ENCODE measurements around the gene AIRE. TPM values are rescaled to one million over a fixed set of nuclear protein-coding genes. Genes with fewer than 3 reads are reported as not detected.
"Not testable (repeated sequence)": the region's sequence is repeated elsewhere in the genome, so short reads cannot be mapped to it uniquely, and the experiment has no call there.

The AIRE gene
- total RNA-seq, 1 experiment from 2014 or later = 0.17 TPM

DNA sequence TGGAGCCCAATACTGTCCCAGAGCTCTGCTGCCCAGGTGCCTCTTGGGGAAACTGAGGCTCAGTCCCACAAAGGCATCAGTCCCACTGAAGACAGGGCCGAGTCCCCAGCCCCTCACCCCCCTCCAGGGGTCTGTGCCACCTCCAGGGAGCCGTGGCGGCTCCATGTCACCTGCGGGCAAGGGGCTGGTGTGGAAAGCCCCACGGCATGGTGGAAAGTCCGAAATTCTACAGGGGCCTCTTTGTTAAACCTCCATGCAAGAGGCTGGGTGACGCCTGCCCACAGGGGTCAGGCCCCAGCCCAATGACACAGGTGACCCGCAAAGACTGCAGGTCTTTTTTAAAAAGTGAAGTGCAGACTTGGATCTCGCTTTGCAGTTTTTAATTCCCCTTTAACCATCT, 3.3 kb upstream of the AIRE start:
- H3K9me3 ChIP-seq (ENCODE audit: control insufficient read depth, low read depth, low read length) = no peaks in the 10 kb centered on the region
- Mint-ChIP-seq H3K4me3 (no peak overlapping the region), H3K27ac (no peak overlapping the region; a peak in 1 of 7 replicates), H3K27me3 (ENCODE audit: low read depth) (peaks cover 11% of the 10 kb centered on the region), H3K9me3 (no peaks in the 10 kb centered on the region), H3K4me1 (peaks cover 22 to 26% of the 10 kb centered on the region in 2 experiments), H3K36me3 (ENCODE audit: insufficient read depth in 1 of 3, low read depth in 3 of 3) (no peaks in the 10 kb centered on the region)
- H2AFZ ChIP-seq (ENCODE audit: low read length) = no peak overlapping the region
- no peak overlapping the region for H2BK5ac ChIP-seq (ENCODE audit: insufficient read length, low read length)
- no peaks in the 10 kb centered on the region for H3K27me3 ChIP-seq (ENCODE audit: insufficient read depth, low read length)
- H3K4ac ChIP-seq (ENCODE audit: low read depth, low read length) = no peak overlapping the region
- H3K79me2 ChIP-seq (ENCODE audit: insufficient read depth, low read length) = no peaks in the 10 kb centered on the region
- no peak overlapping the region; the same call in 1 of the 2 replicates for H3K14ac ChIP-seq (ENCODE audit: insufficient read depth, low read length)
- WGBS (ENCODE audit: extremely low coverage, insufficient read length, low lambda C conversion rate) = no CpG with 5 or more reads among the region's 9 CpGs
- H3T11ph ChIP-seq (ENCODE audit: low read length) = no peak overlapping the region
- H3K23ac ChIP-seq (ENCODE audit: insufficient read length, low read depth, low read length) = no peak overlapping the region
- H3K9ac ChIP-seq (ENCODE audit: extremely low read depth, insufficient read length, low read length) = no peak overlapping the region
- no peak overlapping the region for H3K56ac ChIP-seq (ENCODE audit: insufficient read length, low read depth, low read length)
- no peak overlapping the region for H2BK12ac ChIP-seq (ENCODE audit: insufficient read length, low read depth, low read length)
- H2BK15ac ChIP-seq (ENCODE audit: low read depth, low read length) = no peak overlapping the region
- no peak overlapping the region for H4K91ac ChIP-seq (ENCODE audit: insufficient read length, low read depth, low read length)
- H4K5ac ChIP-seq (ENCODE audit: insufficient read length, low read depth, low read length) = no peak overlapping the region
- no peaks in the 10 kb centered on the region for H3K23me2 ChIP-seq (ENCODE audit: insufficient read length, low read depth, low read length, poor library complexity, severe bottlenecking)
- no peaks in the 10 kb centered on the region for H4K20me1 ChIP-seq (ENCODE audit: control insufficient read depth, insufficient read depth, insufficient read length)
- TF ChIP-seq, protein P1, sequence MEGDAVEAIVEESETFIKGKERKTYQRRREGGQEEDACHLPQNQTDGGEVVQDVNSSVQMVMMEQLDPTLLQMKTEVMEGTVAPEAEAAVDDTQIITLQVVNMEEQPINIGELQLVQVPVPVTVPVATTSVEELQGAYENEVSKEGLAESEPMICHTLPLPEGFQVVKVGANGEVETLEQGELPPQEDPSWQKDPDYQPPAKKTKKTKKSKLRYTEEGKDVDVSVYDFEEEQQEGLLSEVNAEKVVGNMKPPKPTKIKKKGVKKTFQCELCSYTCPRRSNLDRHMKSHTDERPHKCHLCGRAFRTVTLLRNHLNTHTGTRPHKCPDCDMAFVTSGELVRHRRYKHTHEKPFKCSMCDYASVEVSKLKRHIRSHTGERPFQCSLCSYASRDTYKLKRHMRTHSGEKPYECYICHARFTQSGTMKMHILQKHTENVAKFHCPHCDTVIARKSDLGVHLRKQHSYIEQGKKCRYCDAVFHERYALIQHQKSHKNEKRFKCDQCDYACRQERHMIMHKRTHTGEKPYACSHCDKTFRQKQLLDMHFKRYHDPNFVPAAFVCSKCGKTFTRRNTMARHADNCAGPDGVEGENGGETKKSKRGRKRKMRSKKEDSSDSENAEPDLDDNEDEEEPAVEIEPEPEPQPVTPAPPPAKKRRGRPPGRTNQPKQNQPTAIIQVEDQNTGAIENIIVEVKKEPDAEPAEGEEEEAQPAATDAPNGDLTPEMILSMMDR (conservative IDR thresholded peaks at IDR 0.05) = no peak
- no peaks in the 10 kb centered on the region for H3K79me1 ChIP-seq (ENCODE audit: insufficient read depth, low read depth, low read length, poor library complexity, severe bottlenecking)
- H3K18ac ChIP-seq (ENCODE audit: insufficient read length, low read depth, low read length) = no peak overlapping the region
- no peak overlapping the region for H4K8ac ChIP-seq (replicated peaks; ENCODE audit: insufficient read length, low read depth, low read length)
- no peak overlapping the region for H3K27ac ChIP-seq (ENCODE audit: insufficient read length, low read depth, low read length)
- no peaks in the 10 kb centered on the region; the same call in 1 of the 2 replicates for H3K4me1 ChIP-seq (ENCODE audit: insufficient read depth, low read length)
- no peak overlapping the region for H3K4me2 ChIP-seq (ENCODE audit: insufficient read depth, insufficient read length, low read length)
- H2AK5ac ChIP-seq (ENCODE audit: insufficient read length, low read length) = no peak overlapping the region
- no peak overlapping the region for H2BK120ac ChIP-seq (ENCODE audit: low read depth, low read length, poor library complexity, severe bottlenecking)
- no peak for DNase-seq
- H2BK20ac ChIP-seq (ENCODE audit: low read depth, low read length, poor library complexity, severe bottlenecking) = no peak overlapping the region

DNA sequence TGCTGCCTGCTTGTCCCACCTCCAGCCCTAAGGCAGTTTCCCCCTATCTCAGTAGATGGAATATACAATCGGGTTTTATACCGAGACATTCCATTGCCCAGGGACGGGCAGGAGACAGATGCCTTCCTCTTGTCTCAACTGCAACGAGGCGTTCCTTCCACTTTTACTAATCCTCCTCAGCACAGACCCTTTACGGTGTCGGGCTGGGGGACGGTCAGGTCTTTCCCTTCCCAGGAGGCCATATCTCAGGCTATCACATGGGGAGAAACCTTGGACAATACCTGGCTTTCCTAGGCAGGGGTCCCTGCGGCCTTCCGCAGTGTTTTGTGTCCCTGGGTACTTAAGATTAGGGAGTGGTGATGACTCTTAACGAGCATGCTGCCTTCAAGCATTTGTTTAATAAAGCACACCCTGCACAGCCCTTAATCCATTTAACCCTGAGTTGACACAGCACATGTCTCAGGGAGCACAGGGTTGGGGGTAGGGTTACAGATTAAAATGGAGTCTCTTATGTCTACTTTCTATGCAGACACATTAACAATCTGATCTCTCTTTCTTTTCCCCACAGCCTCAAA, 2.4 kb upstream of the AIRE start:
- not testable (repeated sequence) for H3K9ac ChIP-seq (ENCODE audit: extremely low read depth, insufficient read length, low read length); H4K20me1 ChIP-seq (ENCODE audit: control insufficient read depth, insufficient read depth, insufficient read length); H3K36me3 Mint-ChIP-seq (ENCODE audit: insufficient read depth in 1 of 3, low read depth in 3 of 3); H3K18ac ChIP-seq (ENCODE audit: insufficient read length, low read depth, low read length); H3K27me3 ChIP-seq (ENCODE audit: insufficient read depth, low read length); H2BK15ac ChIP-seq (ENCODE audit: low read depth, low read length); H2BK120ac ChIP-seq (ENCODE audit: low read depth, low read length, poor library complexity, severe bottlenecking); H4K8ac ChIP-seq (replicated peaks; ENCODE audit: insufficient read length, low read depth, low read length); H3K14ac ChIP-seq (ENCODE audit: insufficient read depth, low read length); H2BK20ac ChIP-seq (ENCODE audit: low read depth, low read length, poor library complexity, severe bottlenecking); H2AFZ ChIP-seq (ENCODE audit: low read length); H4K91ac ChIP-seq (ENCODE audit: insufficient read length, low read depth, low read length); H3K4ac ChIP-seq (ENCODE audit: low read depth, low read length); H3K4me1 ChIP-seq (ENCODE audit: insufficient read depth, low read length); H3K56ac ChIP-seq (ENCODE audit: insufficient read length, low read depth, low read length); H3K9me3 ChIP-seq (ENCODE audit: control insufficient read depth, low read depth, low read length); H3K4me2 ChIP-seq (ENCODE audit: insufficient read depth, insufficient read length, low read length); H3K79me2 ChIP-seq (ENCODE audit: insufficient read depth, low read length); H3T11ph ChIP-seq (ENCODE audit: low read length); H3K4me3 Mint-ChIP-seq; H3K79me1 ChIP-seq (ENCODE audit: insufficient read depth, low read depth, low read length, poor library complexity, severe bottlenecking); H2AK5ac ChIP-seq (ENCODE audit: insufficient read length, low read length); H3K27ac ChIP-seq (ENCODE audit: insufficient read length, low read depth, low read length); H3K9me3 Mint-ChIP-seq; H2BK5ac ChIP-seq (ENCODE audit: insufficient read length, low read length); H3K23me2 ChIP-seq (ENCODE audit: insufficient read length, low read depth, low read length, poor library complexity, severe bottlenecking); H2BK12ac ChIP-seq (ENCODE audit: insufficient read length, low read depth, low read length); DNase-seq; H4K5ac ChIP-seq (ENCODE audit: insufficient read length, low read depth, low read length); H3K23ac ChIP-seq (ENCODE audit: insufficient read length, low read depth, low read length)
- no CpG with 5 or more reads among the region's 11 CpGs for WGBS (ENCODE audit: extremely low coverage, insufficient read length, low lambda C conversion rate)
- Mint-ChIP-seq H3K27me3 (ENCODE audit: low read depth) (peaks cover 14% of the 10 kb centered on the region), H3K27ac (peak overlapping the region in 1 of 3 experiments; percentile 60; a peak in 1 of 7 replicates), H3K4me1 (peaks cover 22 to 26% of the 10 kb centered on the region in 2 experiments)
